Measurements from ENCODE around the gene SECISBP2. TPM values are rescaled to one million over a fixed set of nuclear protein-coding genes. Genes with fewer than 3 reads are reported as not detected.
A peak's percentile ranks its signal among the peaks of the same experiment; 100 is the strongest.
"Not testable (repeated sequence)": the region's sequence is repeated elsewhere in the genome, so short reads cannot be mapped to it uniquely, and the experiment has no call there.

SECISBP2 gene
- total RNA-seq, 5 donors from 2014 or later (not counting 1 experiment from before 2014, with no cell fraction given), result 78.8 to 132 (median 87.5) TPM

DNA sequence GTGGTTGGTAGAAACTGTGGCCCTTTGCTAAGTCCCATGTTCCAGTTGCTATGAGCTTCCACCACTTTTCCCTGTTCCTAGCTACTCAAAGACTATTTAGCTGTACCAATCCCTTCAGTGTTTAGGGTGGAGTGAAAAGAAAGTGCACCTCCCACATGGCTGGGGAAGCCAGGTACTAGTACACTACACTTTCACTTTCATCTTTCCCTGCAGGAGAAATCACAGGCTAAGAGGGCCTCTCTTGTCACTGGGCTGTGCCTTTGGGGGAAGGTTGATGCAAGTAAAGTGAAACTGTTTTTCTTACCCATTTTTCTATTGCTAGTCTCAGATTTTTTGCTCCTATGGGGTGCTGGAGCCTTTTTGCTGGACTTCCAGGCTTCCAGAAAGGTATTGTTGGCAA is 40.8 kb upstream of the SECISBP2 start:
- DNase-seq (peak in 1 of 35 experiments; percentile 21), ATAC-seq (replicated peaks in 1 of 4) (peak; percentile 30 to 72 (median 46))
- peaks cover 14 to 28% (median 15%) of the 10 kb centered on the region in 3 donors for H3K9me3 Mint-ChIP-seq
- H3K4me1 Mint-ChIP-seq, result peaks cover 19 to 30% (median 24%) of the 10 kb centered on the region in 3 donors
- H3K36me3 Mint-ChIP-seq, result peaks cover 16% of the 10 kb centered on the region
- POLR2A ChIA-PET, result no interaction called here
- H3K27me3 ChIP-seq (replicated peaks in 1 of 2; ENCODE audit: control insufficient read depth in 2 of 2, extremely low read depth in 1 of 2, insufficient read depth in 2 of 2, low read length in 1 of 2), result no peaks in the 10 kb centered on the region
- H3K36me3 ChIP-seq (ENCODE audit: control insufficient read depth in 2 of 2, extremely low read depth in 1 of 2, insufficient read depth in 1 of 2, low read length in 1 of 2), result no peaks in the 10 kb centered on the region
- H3K27ac ChIP-seq (ENCODE audit: low read length), result no peak overlapping the region
- H3K4me1 ChIP-seq (ENCODE audit: control insufficient read depth in 1 of 2, extremely low read depth in 1 of 2, insufficient read depth in 2 of 2, low read length in 2 of 2), result peaks cover 16 to 18% of the 10 kb centered on the region in 2 experiments
- H3K9me3 ChIP-seq, result peaks cover 2% of the 10 kb centered on the region
- peak overlapping the region in 2 of 3 donors; percentile 28 to 37 for H3K4me3 Mint-ChIP-seq
- CTCF ChIA-PET, result no interaction called here
- H3K4me3 ChIP-seq (ENCODE audit: control insufficient read depth in 1 of 2, extremely low read depth in 1 of 2, low read length in 1 of 2), result no peak overlapping the region
- H3K27ac Mint-ChIP-seq, result peak overlapping the region in 1 of 2 donors; percentile 71
- peaks cover 4 to 6% of the 10 kb centered on the region in 2 donors for H3K27me3 Mint-ChIP-seq

DNA sequence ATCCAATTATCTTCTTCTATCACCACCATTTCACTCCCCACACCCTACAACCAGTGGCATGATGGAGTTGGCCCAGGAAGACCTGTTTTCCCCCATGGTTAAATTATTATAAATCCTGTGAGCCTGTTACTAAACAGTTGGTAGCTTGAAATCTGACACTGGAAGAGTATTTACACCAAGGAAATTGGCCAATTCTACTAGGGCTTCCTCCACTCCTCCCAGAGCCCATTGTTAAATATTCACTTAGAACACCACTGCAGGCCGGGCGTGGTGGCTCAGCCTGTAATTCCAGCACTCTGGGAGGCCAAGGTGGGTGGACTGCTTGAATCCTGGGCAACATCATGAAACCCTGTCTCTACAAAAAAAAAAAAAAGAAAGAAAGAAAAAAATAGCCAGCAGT is 39.7 kb upstream of the SECISBP2 start:
- Histone ChIP-seq H3K27me3 (replicated peaks in 1 of 2; ENCODE audit: control insufficient read depth in 2 of 2, extremely low read depth in 1 of 2, insufficient read depth in 2 of 2, low read length in 1 of 2) (no peaks in the 10 kb centered on the region), H3K36me3 (ENCODE audit: control insufficient read depth in 2 of 2, extremely low read depth in 1 of 2, insufficient read depth in 1 of 2, low read length in 1 of 2) (no peaks in the 10 kb centered on the region), H3K9me3 (peaks cover under 1% of the 10 kb centered on the region), H3K27ac (ENCODE audit: low read length) (no peak overlapping the region), H3K4me1 (ENCODE audit: control insufficient read depth in 1 of 2, extremely low read depth in 1 of 2, insufficient read depth in 2 of 2, low read length in 2 of 2) (peaks cover 16 to 18% of the 10 kb centered on the region in 2 experiments), H3K4me3 (ENCODE audit: control insufficient read depth in 1 of 2, extremely low read depth in 1 of 2, low read length in 1 of 2) (no peak overlapping the region)
- no peak overlapping the region for H3K27ac Mint-ChIP-seq
- CTCF ChIA-PET, result no interaction called here
- ATAC-seq (replicated peaks in 1 of 4), result no peak
- H3K4me1 Mint-ChIP-seq, result peaks cover 19 to 30% (median 24%) of the 10 kb centered on the region in 3 donors
- WGBS (ENCODE audit: insufficient coverage), result no CpG with 5 or more reads among the region's 2 CpGs
- H3K9me3 Mint-ChIP-seq, result peaks cover 5 to 18% (median 8%) of the 10 kb centered on the region in 3 donors
- H3K4me3 Mint-ChIP-seq, result no peak overlapping the region
- POLR2A ChIA-PET, result no interaction called here
- DNase-seq, result no peak
- H3K27me3 Mint-ChIP-seq, result no peaks in the 10 kb centered on the region
- H3K36me3 Mint-ChIP-seq, result peaks cover 10% of the 10 kb centered on the region

DNA sequence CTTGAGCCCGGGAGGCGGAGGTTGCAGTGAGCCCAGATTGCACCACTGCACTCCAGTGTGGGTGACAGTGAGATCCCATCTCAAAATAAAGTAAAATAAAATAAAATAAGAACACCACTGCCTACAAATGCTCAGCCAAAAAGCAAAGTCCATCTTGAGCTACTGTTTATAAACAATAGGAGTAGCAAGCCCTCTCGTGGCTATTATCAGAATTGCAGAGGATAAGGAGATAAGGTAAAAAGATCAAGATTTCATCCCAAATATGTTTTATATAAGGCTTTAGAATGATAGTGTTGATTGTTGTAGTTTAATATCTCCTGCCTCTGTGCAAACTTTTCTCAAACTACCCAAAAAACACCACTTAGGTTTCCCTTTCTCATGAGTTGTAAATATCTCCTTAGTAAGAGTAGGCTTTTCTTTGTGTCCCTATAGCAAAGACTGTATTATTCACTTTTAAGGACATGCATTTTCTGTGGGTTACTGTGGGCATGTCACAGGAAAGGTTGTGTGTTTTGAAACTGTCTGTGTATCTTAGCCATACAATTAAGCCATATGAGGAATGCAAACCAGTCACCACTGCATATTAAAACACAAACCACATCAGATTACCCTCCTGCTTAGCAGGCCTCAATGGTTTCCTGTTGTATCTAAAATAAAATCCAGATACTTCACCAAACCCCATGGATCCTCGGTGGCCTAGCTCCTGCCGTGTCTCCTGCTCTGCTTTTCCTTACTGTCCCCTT is 39.1 kb upstream of the SECISBP2 start:
- Histone ChIP-seq H3K36me3 (ENCODE audit: control insufficient read depth in 2 of 2, extremely low read depth in 1 of 2, insufficient read depth in 1 of 2, low read length in 1 of 2) (no peaks in the 10 kb centered on the region), H3K27me3 (replicated peaks in 1 of 2; ENCODE audit: control insufficient read depth in 2 of 2, extremely low read depth in 1 of 2, insufficient read depth in 2 of 2, low read length in 1 of 2) (no peaks in the 10 kb centered on the region), H3K4me1 (ENCODE audit: control insufficient read depth in 1 of 2, extremely low read depth in 1 of 2, insufficient read depth in 2 of 2, low read length in 2 of 2) (peaks cover 16 to 18% of the 10 kb centered on the region in 2 experiments), H3K4me3 (ENCODE audit: control insufficient read depth in 1 of 2, extremely low read depth in 1 of 2, low read length in 1 of 2) (no peak overlapping the region), H3K9me3 (no peaks in the 10 kb centered on the region), H3K27ac (ENCODE audit: low read length) (no peak overlapping the region)
- WGBS (ENCODE audit: insufficient coverage), result 8% methylated on average over 2 of the region's 5 CpGs
- ChIA-PET CTCF (no interaction called here), POLR2A (no interaction called here)
- ATAC-seq (replicated peaks in 1 of 4), result peak in 1 of 4 experiments; percentile 45
- H3K36me3 Mint-ChIP-seq, result peaks cover 7% of the 10 kb centered on the region
- DNase-seq, result peak in 2 of 35 experiments; percentile 6 to 56
- H3K4me3 Mint-ChIP-seq, result no peak overlapping the region
- H3K9me3 Mint-ChIP-seq, result peaks cover 0 to 12% (median 4%) of the 10 kb centered on the region in 3 donors
- no peak overlapping the region for H3K27ac Mint-ChIP-seq
- H3K27me3 Mint-ChIP-seq, result no peaks in the 10 kb centered on the region
- H3K4me1 Mint-ChIP-seq, result peaks cover 19 to 30% (median 24%) of the 10 kb centered on the region in 3 donors

DNA sequence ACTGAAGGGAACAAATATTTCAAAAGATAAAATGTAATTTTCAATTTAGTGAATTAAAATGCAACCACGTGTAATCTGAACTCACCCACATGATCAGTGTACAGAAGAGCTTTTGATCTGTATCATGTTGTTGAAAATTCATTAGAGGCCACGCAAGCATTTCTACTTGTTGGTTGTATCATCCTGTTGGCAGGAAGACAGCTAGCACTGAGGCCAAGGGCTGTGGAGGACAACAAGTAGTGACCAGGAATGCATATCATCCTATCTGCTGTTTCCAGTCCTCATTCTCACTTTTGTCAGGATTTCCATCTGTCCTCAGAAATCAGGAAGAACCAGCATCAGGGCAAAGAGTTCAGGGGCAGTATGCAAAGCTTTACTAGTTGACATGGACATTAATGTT is 37.2 kb upstream of the SECISBP2 start:
- Histone ChIP-seq H3K27me3 (replicated peaks in 1 of 2; ENCODE audit: control insufficient read depth in 2 of 2, extremely low read depth in 1 of 2, insufficient read depth in 2 of 2, low read length in 1 of 2) (no peaks in the 10 kb centered on the region), H3K27ac (ENCODE audit: low read length) (no peak overlapping the region), H3K36me3 (ENCODE audit: control insufficient read depth in 2 of 2, extremely low read depth in 1 of 2, insufficient read depth in 1 of 2, low read length in 1 of 2) (no peaks in the 10 kb centered on the region), H3K4me1 (ENCODE audit: control insufficient read depth in 1 of 2, extremely low read depth in 1 of 2, insufficient read depth in 2 of 2, low read length in 2 of 2) (peaks cover 16 to 18% of the 10 kb centered on the region in 2 experiments), H3K9me3 (no peaks in the 10 kb centered on the region), H3K4me3 (ENCODE audit: control insufficient read depth in 1 of 2, extremely low read depth in 1 of 2, low read length in 1 of 2) (no peak overlapping the region)
- no peak overlapping the region for H3K4me3 Mint-ChIP-seq
- H3K27me3 Mint-ChIP-seq, result no peaks in the 10 kb centered on the region
- no peak for ATAC-seq (replicated peaks in 1 of 4)
- WGBS (ENCODE audit: insufficient coverage), result no CpG with 5 or more reads among the region's 2 CpGs
- no peaks in the 10 kb centered on the region for H3K36me3 Mint-ChIP-seq
- ChIA-PET CTCF (no interaction called here), POLR2A (no interaction called here)
- no peak for DNase-seq
- H3K4me1 Mint-ChIP-seq, result peaks cover 19 to 30% (median 24%) of the 10 kb centered on the region in 3 donors
- H3K9me3 Mint-ChIP-seq, result no peaks in the 10 kb centered on the region
- H3K27ac Mint-ChIP-seq, result no peak overlapping the region

DNA sequence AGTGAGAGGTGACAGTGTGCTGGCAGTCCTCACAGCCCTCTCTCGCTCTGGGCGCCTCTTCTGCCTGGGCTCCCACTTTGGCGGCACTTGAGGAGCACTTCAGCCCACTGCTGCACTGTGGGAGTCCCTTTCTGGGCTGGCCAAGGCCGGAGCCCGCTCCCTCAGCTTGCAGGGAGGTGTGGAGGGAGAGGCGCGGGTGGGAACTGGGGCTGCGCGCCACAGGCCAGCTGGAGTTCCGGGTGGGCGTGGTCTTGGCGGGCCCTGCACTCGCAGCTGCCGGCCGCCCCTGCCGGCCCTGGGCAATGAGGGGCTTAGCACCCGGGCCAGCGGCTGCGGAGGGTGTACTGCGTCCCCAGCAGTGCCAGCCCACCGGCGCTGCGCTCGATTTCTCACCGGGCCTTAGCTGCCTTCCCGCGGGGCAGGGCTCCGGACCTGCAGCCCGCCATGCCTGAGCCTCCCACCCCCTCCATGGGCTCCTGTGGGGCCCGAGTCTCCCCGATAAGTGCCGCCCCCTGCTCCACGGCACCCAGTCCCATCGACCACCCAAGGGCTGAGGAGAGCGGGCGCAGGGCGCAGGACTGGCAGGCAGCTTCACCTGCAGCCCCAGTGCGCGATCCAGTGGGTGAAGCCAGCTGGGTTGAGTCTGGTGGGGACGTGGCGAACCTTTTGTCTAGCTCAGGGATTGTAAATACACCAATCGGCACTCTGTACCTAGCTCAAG is 35.9 kb upstream of the SECISBP2 start:
- H3K9me3 Mint-ChIP-seq; H3K36me3 Mint-ChIP-seq; ATAC-seq (replicated peaks in 1 of 4); H3K9me3 ChIP-seq; H3K27me3 ChIP-seq (replicated peaks in 1 of 2; ENCODE audit: control insufficient read depth in 2 of 2, extremely low read depth in 1 of 2, insufficient read depth in 2 of 2, low read length in 1 of 2); H3K27ac ChIP-seq (ENCODE audit: low read length); H3K36me3 ChIP-seq (ENCODE audit: control insufficient read depth in 2 of 2, extremely low read depth in 1 of 2, insufficient read depth in 1 of 2, low read length in 1 of 2); H3K27ac Mint-ChIP-seq; H3K4me3 ChIP-seq (ENCODE audit: control insufficient read depth in 1 of 2, extremely low read depth in 1 of 2, low read length in 1 of 2); H3K27me3 Mint-ChIP-seq: not testable (repeated sequence)
- peaks cover 11% of the 10 kb centered on the region in 2 experiments for H3K4me1 ChIP-seq (ENCODE audit: control insufficient read depth in 1 of 2, extremely low read depth in 1 of 2, insufficient read depth in 2 of 2, low read length in 2 of 2)
- peak in 6 of 35 experiments; percentile 3 to 14 (median 8) for DNase-seq
- Mint-ChIP-seq H3K4me3 (peak overlapping the region; percentile 31 to 51 (median 41)), H3K4me1 (peaks cover 8 to 18% (median 14%) of the 10 kb centered on the region in 3 donors)
- POLR2A ChIA-PET, result interaction anchor here in 1 of 2 donors (0.6 kb wide), 1 partner anchor 31 kb away, joined by 3 read pairs; no protein-coding TSS in a partner anchor
- 56% methylated on average over 34 of the region's 42 CpGs for WGBS (ENCODE audit: insufficient coverage)
- CTCF ChIA-PET, result interaction anchor here in 1 of 2 donors (0.7 kb wide), 1 partner anchor 256 kb away, joined by 3 read pairs; no protein-coding TSS in a partner anchor

DNA sequence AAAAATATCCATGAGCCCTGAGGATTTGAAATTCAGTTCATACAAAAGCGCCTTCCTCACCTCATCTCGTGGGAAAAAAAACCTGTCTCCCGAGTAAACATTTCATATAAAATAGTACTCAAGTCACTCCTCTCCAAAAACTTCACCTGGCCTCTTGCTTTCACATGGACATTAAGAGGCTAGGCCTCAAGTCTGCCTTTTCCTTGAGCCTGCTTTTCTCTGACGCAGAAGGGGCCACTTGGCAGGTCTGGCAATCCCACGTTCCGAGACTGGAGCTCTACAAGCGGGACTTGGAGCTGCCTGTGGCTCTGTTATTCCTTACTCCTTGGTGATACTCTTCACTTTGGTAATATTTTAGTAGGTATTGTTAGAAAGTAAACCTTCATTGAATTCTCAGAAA is 34.2 kb upstream of the SECISBP2 start:
- ATAC-seq (replicated peaks in 1 of 4) (no peak), DNase-seq (no peak)
- no peaks in the 10 kb centered on the region for H3K9me3 Mint-ChIP-seq
- Histone ChIP-seq H3K36me3 (ENCODE audit: control insufficient read depth in 2 of 2, extremely low read depth in 1 of 2, insufficient read depth in 1 of 2, low read length in 1 of 2) (no peaks in the 10 kb centered on the region), H3K4me3 (ENCODE audit: control insufficient read depth in 1 of 2, extremely low read depth in 1 of 2, low read length in 1 of 2) (no peak overlapping the region), H3K27me3 (replicated peaks in 1 of 2; ENCODE audit: control insufficient read depth in 2 of 2, extremely low read depth in 1 of 2, insufficient read depth in 2 of 2, low read length in 1 of 2) (no peaks in the 10 kb centered on the region), H3K9me3 (no peaks in the 10 kb centered on the region), H3K27ac (ENCODE audit: low read length) (no peak overlapping the region), H3K4me1 (ENCODE audit: control insufficient read depth in 1 of 2, extremely low read depth in 1 of 2, insufficient read depth in 2 of 2, low read length in 2 of 2) (peaks cover 2 to 5% of the 10 kb centered on the region in 2 experiments)
- peak overlapping the region in 1 of 3 donors; percentile 16 for H3K4me3 Mint-ChIP-seq
- no peak overlapping the region for H3K27ac Mint-ChIP-seq
- CTCF ChIA-PET, result no interaction called here
- H3K36me3 Mint-ChIP-seq, result peaks cover 5% of the 10 kb centered on the region
- H3K27me3 Mint-ChIP-seq, result no peaks in the 10 kb centered on the region
- 100% methylated on average over 2 of the region's 7 CpGs for WGBS (ENCODE audit: insufficient coverage)
- POLR2A ChIA-PET, result no interaction called here
- peaks cover 4 to 11% (median 8%) of the 10 kb centered on the region in 3 donors for H3K4me1 Mint-ChIP-seq
